HG03108 (cell line): ENCODE results near the gene CNGA4.
A peak's percentile ranks its signal among the peaks of the same experiment; 100 is the strongest.
"Not testable (repeated sequence)": the region's sequence is repeated elsewhere in the genome, so short reads cannot be mapped to it uniquely, and the experiment has no call there.

Source experiments
- ATAC-seq: cut with Tn5 transposase; IDR thresholded peaks from one replicate; pipeline ENCODE4 v1.9.1; 2021; ENCODE audit warnings: moderate library complexity; ENCODE audit not compliant: unreplicated experiment

The CNGA4 gene

DNA sequence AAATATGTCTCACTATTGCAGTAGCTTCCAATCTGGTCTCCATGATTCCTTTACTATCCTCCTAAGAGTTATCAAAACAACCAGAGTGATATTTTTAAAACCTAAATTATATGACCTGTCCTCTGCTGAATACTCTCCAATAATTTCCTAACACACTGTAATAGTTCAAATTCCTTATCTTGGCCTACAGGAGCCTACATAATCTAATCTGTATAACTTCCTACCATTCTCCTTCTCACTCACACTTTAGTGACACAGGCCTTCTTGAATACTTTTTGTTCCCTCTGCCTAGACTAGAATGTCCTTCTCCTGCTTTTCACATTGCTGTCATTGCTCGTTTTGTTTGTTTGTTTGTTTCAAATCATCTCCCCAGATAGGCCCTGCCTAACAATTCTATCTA lies 13.9 kb upstream of the CNGA4 start:
- no peak for ATAC-seq

GRCh38 chr11:6225896-6226295 lies 13.0 kb upstream of the CNGA4 start:
- ATAC-seq: no peak

DNA sequence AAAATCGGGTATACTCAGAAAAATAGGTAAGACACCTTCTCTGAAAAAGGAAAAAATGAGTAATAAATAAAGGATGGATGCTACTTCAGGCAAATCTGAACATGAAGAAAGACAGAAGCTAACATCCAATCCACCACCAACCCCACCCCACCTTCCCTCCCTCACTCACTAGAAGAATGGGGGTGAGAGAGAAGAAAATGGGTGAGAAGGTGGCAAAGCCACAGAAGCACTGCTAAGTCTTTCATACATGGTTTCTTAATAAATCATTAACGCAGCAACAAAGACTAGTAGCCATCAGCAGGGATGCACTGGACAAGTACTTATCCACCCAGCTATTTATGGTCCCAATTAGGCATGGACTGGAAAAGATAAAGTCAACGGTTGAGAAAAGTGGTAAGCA lies 10.4 kb upstream of the CNGA4 start:
- no peak for ATAC-seq

- no peak for ATAC-seq
Measured at GRCh38 chr11:6229911-6230310, 9.0 kb upstream of the CNGA4 start.

GRCh38 chr11:6232899-6233298 lies 6.0 kb upstream of the CNGA4 start:
- no peak for ATAC-seq

GRCh38 chr11:6233984-6234386 lies 4.9 kb upstream of the CNGA4 start:
- ATAC-seq: no peak

- peak; percentile 94 for ATAC-seq
Measured at GRCh38 chr11:6234387-6235107, 4.3 kb upstream of the CNGA4 start, which contains the start of gene FHIP1B. FHIP1B (minus strand) TSS chr11:6234636; CDS start chr11:6224516, 10,120 bp downstream.

- ATAC-seq: no peak
Measured at GRCh38 chr11:6237266-6237665, 1.6 kb upstream of the CNGA4 start.

DNA sequence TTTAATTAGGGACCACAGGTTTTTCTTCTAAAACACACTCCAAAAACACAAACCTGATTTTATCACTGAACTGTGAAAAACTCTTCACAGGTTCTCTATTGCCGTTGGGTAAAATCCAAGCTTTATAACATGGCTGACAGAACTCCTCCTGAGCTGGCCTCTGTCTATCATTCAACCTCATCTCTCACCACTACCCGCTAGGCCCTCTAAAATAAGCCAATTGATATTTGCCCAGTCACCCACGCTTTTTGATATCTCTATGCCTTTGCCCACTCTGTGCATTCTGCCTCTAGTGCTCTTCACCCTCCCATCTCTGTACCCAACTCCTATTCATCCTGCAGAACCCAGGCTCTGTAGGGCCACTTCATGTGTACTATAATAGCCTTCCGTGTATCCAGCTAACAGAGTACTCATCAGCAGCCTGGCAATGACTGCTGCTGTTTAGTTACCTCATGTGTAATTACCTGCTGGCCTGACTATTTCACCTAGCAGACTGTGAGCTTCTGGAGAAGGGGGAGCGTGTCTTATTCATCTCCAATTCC lies 1.1 kb upstream of the CNGA4 start:
- ATAC-seq: no peak

GRCh38 chr11:6240139-6240538 lies 1.2 kb downstream of the CNGA4 start:
- no peak for ATAC-seq

GRCh38 chr11:6240781-6241180 lies 1.9 kb downstream of the CNGA4 start:
- ATAC-seq: no peak

DNA sequence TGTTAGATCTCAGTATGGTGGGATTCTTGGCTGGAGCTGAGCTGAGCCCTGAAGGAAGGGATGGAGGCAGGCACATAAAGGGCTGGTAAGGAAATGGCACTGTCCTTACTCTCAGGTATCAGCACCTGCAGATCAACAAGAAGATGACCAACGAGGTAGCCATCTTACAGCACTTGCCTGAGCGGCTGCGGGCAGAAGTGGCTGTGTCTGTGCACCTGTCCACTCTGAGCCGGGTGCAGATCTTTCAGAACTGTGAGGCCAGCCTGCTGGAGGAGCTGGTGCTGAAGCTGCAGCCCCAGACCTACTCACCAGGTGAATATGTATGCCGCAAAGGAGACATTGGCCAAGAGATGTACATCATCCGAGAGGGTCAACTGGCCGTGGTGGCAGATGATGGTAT lies 2.4 kb downstream of the CNGA4 start:
- no peak for ATAC-seq

DNA sequence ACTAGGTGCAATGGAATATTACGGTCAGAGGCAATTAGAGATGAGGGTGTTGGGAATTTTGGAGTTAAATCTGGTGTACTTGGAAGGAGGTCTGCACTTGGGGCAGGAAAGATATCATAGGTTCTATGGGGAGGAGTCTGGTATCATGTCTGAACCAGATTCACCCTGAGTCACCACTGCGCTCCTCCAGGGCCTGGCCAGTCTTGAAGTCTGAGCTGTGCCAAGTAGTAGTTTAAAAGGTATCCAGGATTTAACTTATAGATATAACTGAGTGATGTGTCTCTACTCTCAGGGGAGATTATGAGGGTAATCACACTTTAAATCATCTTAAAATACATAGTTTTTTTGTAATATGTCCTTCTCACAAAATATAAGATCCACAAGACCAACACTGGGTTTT lies 6.6 kb downstream of the CNGA4 start:
- ATAC-seq: no peak

GRCh38 chr11:6248248-6248647 lies 9.4 kb downstream of the CNGA4 start:
- no peak for ATAC-seq

DNA sequence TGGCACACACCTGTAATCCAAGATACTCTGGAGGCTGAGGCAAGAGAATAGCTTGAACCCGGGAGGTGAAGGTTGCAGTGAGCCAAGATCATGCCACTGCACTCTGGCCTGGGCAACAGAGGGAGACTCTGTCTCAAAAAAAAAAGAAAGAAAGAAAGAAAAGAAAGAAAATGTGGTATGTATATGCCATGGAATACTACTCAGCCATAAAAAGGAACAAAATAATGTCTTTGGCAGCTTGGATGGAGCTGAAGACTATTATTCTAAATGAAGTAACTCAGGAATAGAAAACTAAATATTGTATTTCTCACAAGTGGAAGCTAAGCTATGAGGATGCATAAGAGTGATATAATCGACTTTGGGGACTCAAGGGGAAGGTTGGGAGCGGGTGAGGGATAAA lies 10.0 kb downstream of the CNGA4 start:
- not testable (repeated sequence) for ATAC-seq

DNA sequence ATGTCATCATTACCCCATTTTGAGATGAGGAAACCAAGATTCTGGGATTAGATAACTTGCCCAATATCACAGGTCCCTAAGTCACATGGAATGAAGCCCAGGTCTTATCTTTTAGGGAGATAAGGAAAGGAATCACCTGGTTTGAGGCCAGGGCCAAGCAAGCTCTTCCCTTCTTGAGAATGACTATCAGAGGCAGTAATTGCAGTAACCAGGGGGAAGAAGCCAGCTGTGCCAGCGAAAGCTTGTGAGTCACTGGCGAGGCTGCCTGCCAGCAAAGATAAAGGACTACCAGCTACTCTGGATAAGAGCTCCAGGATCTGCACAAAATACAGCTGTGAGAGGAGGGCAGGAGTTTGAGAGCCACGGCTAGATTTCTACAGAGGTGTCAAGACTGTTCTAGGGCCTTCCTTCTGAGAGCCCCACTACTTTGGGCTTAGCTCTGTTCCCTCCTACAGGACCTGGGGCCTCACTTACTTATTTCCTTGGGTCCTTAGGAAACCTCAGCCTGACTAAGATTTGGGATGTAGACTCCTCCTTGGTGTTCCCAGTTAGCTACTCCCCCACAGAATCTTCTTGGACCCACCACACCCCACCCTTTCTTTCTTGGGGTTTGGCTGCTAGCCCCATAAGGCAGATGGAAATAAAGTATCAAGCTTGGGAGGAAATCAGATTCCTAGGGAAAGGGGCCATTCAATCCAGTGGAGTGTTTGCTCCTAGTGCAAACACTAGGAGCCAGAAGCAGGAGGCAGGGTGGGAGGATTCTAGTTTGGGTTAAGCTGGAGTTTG lies 11.1 kb downstream of the CNGA4 start:
- no peak for ATAC-seq

- ATAC-seq: peak; percentile 64
Measured at GRCh38 chr11:6251120-6251733, 12.3 kb downstream of the CNGA4 start.

- no peak for ATAC-seq
Measured at GRCh38 chr11:6251990-6252473, 13.1 kb downstream of the CNGA4 start.

DNA sequence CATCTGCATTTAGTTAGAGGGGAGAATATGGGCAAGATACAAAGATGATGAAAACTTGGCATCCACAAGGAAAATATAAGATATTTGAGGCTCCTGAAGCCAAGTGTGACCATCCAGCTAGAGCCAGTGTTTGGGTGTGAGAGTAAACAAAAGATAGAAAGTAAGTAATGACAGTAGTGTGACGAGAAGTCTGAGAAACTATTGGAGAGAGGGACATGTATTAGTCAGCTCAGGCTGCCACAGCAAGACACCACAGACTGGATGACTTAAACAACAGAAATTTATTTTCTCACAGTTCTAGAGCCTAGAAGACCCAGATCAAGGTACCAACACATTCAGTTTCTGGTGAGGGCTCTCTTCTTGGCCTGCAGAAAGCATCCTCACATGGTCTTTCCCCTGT lies 14.3 kb downstream of the CNGA4 start:
- ATAC-seq: peak; percentile 36

DNA sequence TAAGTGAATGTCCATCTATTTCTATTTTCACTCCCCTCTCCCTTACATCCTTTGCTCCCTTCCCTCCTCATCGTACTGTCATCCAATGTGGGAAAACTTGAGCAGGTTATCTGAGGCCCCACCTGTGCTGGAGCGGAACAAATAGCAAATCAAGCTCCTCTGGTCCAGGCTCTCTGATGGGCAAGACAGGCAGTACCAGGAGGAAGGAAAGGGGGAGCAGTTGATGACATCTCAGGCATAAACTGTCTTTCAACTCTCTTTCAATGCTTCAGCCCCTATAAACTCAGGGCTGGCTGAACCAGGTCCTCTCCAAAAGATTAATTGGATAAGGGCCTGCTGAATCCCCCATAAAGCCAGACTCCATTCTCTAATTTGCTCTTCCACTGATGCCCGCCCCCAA lies 19.3 kb downstream of the CNGA4 start:
- no peak for ATAC-seq

DNA sequence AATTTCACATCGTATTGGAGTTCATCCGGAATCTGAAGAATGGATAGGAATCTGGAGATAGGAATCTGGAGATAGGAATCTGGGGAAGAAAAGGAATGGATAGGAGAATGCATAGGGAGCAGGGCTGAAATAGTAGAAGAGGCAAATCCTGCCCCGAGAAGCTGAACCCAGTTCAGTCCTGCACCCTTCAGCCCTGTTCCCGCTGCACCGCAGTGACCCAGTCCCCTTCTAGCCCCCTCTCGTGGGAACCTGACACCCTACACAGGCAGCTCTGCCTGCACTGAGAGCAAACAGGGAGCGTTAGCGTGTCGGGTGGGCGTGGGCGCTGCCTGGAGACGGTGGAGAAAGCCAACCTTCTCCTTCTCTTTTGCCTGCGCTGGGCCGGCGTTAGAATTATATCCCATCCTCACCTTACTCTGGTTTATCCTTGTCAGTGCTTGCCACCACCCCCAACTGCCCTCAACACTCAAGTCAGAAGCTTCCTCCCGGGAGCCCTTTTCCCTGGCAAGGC lies 19.7 kb downstream of the CNGA4 start:
- ATAC-seq: no peak
